HG02973 (cell line): Measurements from ENCODE around the gene ASZ1.
A peak's percentile ranks its signal among the peaks of the same experiment; 100 is the strongest.
"Not testable (repeated sequence)": the region's sequence is repeated elsewhere in the genome, so short reads cannot be mapped to it uniquely, and the experiment has no call there.

Source experiments
- ATAC-seq: cut with Tn5 transposase; IDR thresholded peaks from one replicate; pipeline ENCODE4 v1.9.1; 2021; ENCODE audit warnings: moderate library complexity; ENCODE audit not compliant: unreplicated experiment

Gene ASZ1

GRCh38 chr7:117427258-117427701 lies at the start of gene ASZ1:
Gene ASZ1, minus strand, starts transcription at chr7:117427493. Its CDS starts 33 bp downstream, at chr7:117427460.
- ATAC-seq: no peak

- ATAC-seq: no peak
Observed at GRCh38 chr7:117476557-117477215, 49.4 kb upstream of the ASZ1 start.

GRCh38 chr7:117472335-117472734 lies 45.0 kb upstream of the ASZ1 start:
- no peak for ATAC-seq

- peak; percentile 49 for ATAC-seq
Observed at GRCh38 chr7:117470777-117471176, 43.5 kb upstream of the ASZ1 start.

- no peak for ATAC-seq
Observed at GRCh38 chr7:117468174-117468573, 40.9 kb upstream of the ASZ1 start.

GRCh38 chr7:117460815-117461214 lies 33.5 kb upstream of the ASZ1 start:
- ATAC-seq: not testable (repeated sequence)

GRCh38 chr7:117459735-117460134 lies 32.4 kb upstream of the ASZ1 start:
- ATAC-seq: no peak

- no peak for ATAC-seq
Observed at GRCh38 chr7:117458977-117459583, 31.8 kb upstream of the ASZ1 start.

- no peak for ATAC-seq
Observed at GRCh38 chr7:117448655-117449054, 21.4 kb upstream of the ASZ1 start.

- no peak for ATAC-seq
Observed at GRCh38 chr7:117446220-117446815, 19.0 kb upstream of the ASZ1 start.

GRCh38 chr7:117445206-117445605 lies 17.9 kb upstream of the ASZ1 start:
- no peak for ATAC-seq

- no peak for ATAC-seq
Observed at GRCh38 chr7:117444646-117445045, 17.4 kb upstream of the ASZ1 start.

- peak; percentile 97 for ATAC-seq
Observed at GRCh38 chr7:117435475-117436043, 8.3 kb upstream of the ASZ1 start.

GRCh38 chr7:117424090-117424829 lies 3.0 kb downstream of the ASZ1 start:
- ATAC-seq: peak; percentile 82

- ATAC-seq: not testable (repeated sequence)
Observed at GRCh38 chr7:117414591-117414990, 12.7 kb downstream of the ASZ1 start.

- no peak for ATAC-seq
Observed at GRCh38 chr7:117412946-117413559, 14.2 kb downstream of the ASZ1 start.

GRCh38 chr7:117412390-117412789 lies 14.9 kb downstream of the ASZ1 start:
- ATAC-seq: no peak

GRCh38 chr7:117411539-117411938 lies 15.8 kb downstream of the ASZ1 start:
- ATAC-seq: no peak

GRCh38 chr7:117408831-117409230 lies 18.5 kb downstream of the ASZ1 start:
- no peak for ATAC-seq

GRCh38 chr7:117405519-117405918 lies 21.8 kb downstream of the ASZ1 start:
- no peak for ATAC-seq

- ATAC-seq: no peak
Observed at GRCh38 chr7:117403737-117404136, 23.6 kb downstream of the ASZ1 start.
